Colonic mucosa (tissue), 4 donors: ENCODE results near the gene RNF157. TPM values are rescaled to one million over a fixed set of nuclear protein-coding genes. Genes with fewer than 3 reads are reported as not detected.

ENCODE experiments used
- DNase-seq: peaks from one replicate; pipeline ENCODE4 v3.0.0-alpha.2; 2020
- H3K27ac ChIP-seq: fragments of 200-600 bp; one replicate; pipeline ENCODE4 v1.8.0; 2021
- H3K27me3 ChIP-seq: fragments of 200-600 bp; one replicate; pipeline ENCODE4 v1.8.0; 2021
- H3K36me3 ChIP-seq: fragments of 200-600 bp; one replicate; pipeline ENCODE4 v1.8.0; 2021
- H3K4me1 ChIP-seq: fragments of 200-600 bp; one replicate; pipeline ENCODE4 v1.8.0; 2021; ENCODE audit warnings: mild to moderate bottlenecking
- H3K4me3 ChIP-seq: fragments of 200-600 bp; one replicate; pipeline ENCODE4 v1.8.0; 2021
- H3K9ac ChIP-seq, 2 donors: one replicate each; pipeline ENCODE4 v1.7.0; 2013; ENCODE audit warnings: control low read depth in 2 of 2, low read depth in 2 of 2, low read length in 2 of 2
- H3K9me3 ChIP-seq: fragments of 200-600 bp; one replicate; pipeline ENCODE4 v1.8.0; 2021
- CTCF ChIP-seq: fragments of 200-600 bp; IDR thresholded peaks from one replicate; pipeline ENCODE4 v1.8.0; 2022; ENCODE audit warnings: antibody characterized with exemption, mild to moderate bottlenecking
- intact Hi-C: fragments of 100-400 bp; cut with DNase I; formaldehyde crosslinking; loops from one replicate; pipeline ENCODE4 v1.14.1; 2022
- total RNA-seq, 2 donors: library from RNA; stranded (reverse); fragmentation: NEBNext Ultra II Directional in 1 of 2; extraction: Animal tissue kit (Norgen Biotek cat#: 25700) in 1 of 2; gene quantifications; one replicate each; pipeline ENCODE4 v1.2.1, GENCODE V29; 2021
- donor health status: healthy.
- donor health status: DM: no; HTN: no; CAD: no.
- donor health status: DM: no; HTN: no; CAD: no.

RNF157 gene
- total RNA-seq, 2 donors from 2014 or later: 23.7 to 30.2 TPM

GRCh38 chr17:76155988-76156661, 84.2 kb downstream of the RNF157 start:
- H3K27me3 ChIP-seq: no peaks in the 10 kb centered on the region
- H3K27ac ChIP-seq: no peak overlapping the region
- TF ChIP-seq CTCF: no peak
- H3K9me3 ChIP-seq: no peaks in the 10 kb centered on the region
- intact Hi-C loops: no loop called here
- H3K4me3 ChIP-seq: no peak overlapping the region
- DNase-seq: no peak
- no peaks in the 10 kb centered on the region for H3K36me3 ChIP-seq
- H3K9ac ChIP-seq: no peak overlapping the region
- H3K4me1 ChIP-seq: no peaks in the 10 kb centered on the region

- DNase-seq: no peak
- H3K4me1 ChIP-seq: no peaks in the 10 kb centered on the region
- H3K9me3 ChIP-seq: no peaks in the 10 kb centered on the region
- no peaks in the 10 kb centered on the region for H3K36me3 ChIP-seq
- no peak for TF ChIP-seq CTCF
- H3K9ac ChIP-seq: no peak overlapping the region
- no peak overlapping the region for H3K27ac ChIP-seq
- intact Hi-C loops: no loop called here
- no peaks in the 10 kb centered on the region for H3K27me3 ChIP-seq
- H3K4me3 ChIP-seq: no peak overlapping the region
Observed at GRCh38 chr17:76154936-76155845, 85.1 kb downstream of the RNF157 start.

- H3K9ac ChIP-seq: no peak overlapping the region
- no peak for DNase-seq
- H3K4me1 ChIP-seq: no peaks in the 10 kb centered on the region
- no peak overlapping the region for H3K4me3 ChIP-seq
- H3K27ac ChIP-seq: no peak overlapping the region
- H3K27me3 ChIP-seq: no peaks in the 10 kb centered on the region
- TF ChIP-seq CTCF: no peak
- intact Hi-C loops: no loop called here
- H3K9me3 ChIP-seq: no peaks in the 10 kb centered on the region
- H3K36me3 ChIP-seq: no peaks in the 10 kb centered on the region
Observed at GRCh38 chr17:76154292-76154691, 86.0 kb downstream of the RNF157 start.

- no peak for TF ChIP-seq CTCF
- Histone ChIP-seq H3K9ac (no peak overlapping the region), H3K27ac (no peak overlapping the region), H3K4me3 (no peak overlapping the region), H3K36me3 (no peaks in the 10 kb centered on the region), H3K27me3 (no peaks in the 10 kb centered on the region), H3K4me1 (no peaks in the 10 kb centered on the region), H3K9me3 (no peaks in the 10 kb centered on the region)
- intact Hi-C loops: no loop called here
- DNase-seq: no peak
Observed at GRCh38 chr17:76153640-76154039, 86.7 kb downstream of the RNF157 start.

GRCh38 chr17:76153202-76153601, 87.1 kb downstream of the RNF157 start:
- TF ChIP-seq CTCF: no peak
- no peaks in the 10 kb centered on the region for H3K27me3 ChIP-seq
- no peak for DNase-seq
- intact Hi-C loops: no loop called here
- no peaks in the 10 kb centered on the region for H3K36me3 ChIP-seq
- H3K4me3 ChIP-seq: no peak overlapping the region
- no peaks in the 10 kb centered on the region for H3K4me1 ChIP-seq
- no peak overlapping the region for H3K27ac ChIP-seq
- no peaks in the 10 kb centered on the region for H3K9me3 ChIP-seq
- no peak overlapping the region for H3K9ac ChIP-seq
